LoVo (cell line): ENCODE results near the gene FSCN2.
A peak's percentile ranks its signal among the peaks of the same experiment; 100 is the strongest.

ENCODE experiments used
- DNase-seq: peaks from one replicate; pipeline ENCODE4 v3.0.0-alpha.2; 2016; ENCODE audit warnings: low spot score

The FSCN2 gene

DNA sequence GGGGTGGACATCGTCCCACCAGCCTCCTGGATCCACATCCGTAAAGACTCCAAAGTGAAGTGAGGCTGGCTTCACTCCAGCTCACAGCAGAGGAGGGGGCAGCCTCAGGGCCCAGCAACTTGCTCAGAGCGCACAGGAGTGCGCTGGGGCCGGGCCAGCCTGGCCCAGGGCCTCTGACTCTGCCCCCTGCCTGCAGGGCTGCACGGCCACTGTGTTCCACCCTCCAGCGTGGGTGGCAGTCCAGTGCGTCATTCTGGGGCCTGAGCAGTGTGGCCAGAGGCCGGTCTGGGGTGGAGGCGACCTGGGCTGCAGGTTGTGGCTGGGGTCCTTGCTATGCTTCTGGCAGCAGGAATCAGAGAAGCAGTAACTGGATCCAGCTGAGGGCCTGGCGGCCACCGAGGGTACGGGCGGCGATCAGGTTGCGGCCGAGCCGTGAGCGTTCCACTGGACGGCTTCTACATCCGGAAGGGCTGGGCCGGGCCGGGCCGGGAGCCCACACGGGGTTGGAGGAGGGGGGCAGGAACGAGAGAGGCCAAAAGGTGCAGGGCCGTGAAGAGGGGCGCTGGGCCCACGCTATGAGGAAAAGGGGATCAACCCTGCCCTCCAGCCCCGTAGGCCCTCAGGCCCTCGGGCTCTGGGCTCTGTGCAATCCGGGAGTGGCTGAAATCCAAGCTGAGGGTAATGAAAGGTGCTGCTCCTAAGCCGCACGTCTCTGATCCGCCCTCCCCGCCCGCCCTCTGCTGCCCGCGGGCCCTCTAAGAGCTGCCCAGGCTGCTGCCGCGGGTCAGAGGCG is at the start of gene FSCN2:
FSCN2 (plus strand) TSS at position 787 of the 793 bp plus-strand sequence. CDS start 155 bp downstream, outside the sequence.
- DNase-seq: no peak

DNA sequence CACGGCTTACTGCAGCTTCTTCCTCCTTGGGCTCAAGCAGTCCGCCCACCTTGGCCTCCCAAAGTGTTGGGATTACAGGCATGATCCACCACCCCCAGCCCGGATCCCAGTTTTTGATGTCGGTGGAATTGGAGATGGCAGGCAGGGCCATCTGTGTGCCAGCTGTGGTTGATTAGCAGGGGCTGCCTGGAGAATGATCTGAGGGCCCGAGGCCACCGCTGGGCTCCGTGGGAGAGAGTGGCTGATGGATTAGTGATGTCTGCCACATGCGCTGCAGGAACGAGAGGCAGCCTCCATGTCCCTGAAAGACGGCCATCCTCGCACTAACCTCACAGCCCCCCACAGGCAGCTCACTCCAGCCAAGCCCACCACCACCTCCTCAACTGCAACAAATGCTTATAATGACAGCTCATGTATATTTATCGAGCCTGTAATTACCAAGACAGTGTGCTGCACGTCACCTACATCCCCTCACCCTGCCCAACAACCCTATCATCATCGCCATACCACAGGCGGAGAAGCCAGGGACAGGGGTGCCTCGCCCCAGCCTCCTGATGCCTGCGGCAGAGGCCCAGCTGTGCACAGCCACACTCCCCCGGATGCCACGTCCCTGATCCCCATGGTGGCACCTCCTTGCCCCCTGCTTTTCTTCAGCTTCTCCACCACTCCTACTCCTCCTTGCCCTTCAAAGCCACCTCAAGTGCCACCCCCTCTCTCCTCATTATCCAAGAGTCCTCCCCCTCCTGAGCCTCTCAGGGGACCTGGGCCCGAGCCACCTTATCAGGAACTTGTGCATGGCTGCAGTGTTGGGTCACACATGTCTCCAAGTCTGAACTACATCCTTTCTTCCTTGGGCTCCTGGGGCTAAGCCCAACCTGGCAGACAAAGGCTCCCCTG is 48.8 kb upstream of the FSCN2 start:
- DNase-seq: no peak

- DNase-seq: no peak
These were observed 47.8 kb upstream of the FSCN2 start for GRCh38 chr17:81480140-81481072.

DNA sequence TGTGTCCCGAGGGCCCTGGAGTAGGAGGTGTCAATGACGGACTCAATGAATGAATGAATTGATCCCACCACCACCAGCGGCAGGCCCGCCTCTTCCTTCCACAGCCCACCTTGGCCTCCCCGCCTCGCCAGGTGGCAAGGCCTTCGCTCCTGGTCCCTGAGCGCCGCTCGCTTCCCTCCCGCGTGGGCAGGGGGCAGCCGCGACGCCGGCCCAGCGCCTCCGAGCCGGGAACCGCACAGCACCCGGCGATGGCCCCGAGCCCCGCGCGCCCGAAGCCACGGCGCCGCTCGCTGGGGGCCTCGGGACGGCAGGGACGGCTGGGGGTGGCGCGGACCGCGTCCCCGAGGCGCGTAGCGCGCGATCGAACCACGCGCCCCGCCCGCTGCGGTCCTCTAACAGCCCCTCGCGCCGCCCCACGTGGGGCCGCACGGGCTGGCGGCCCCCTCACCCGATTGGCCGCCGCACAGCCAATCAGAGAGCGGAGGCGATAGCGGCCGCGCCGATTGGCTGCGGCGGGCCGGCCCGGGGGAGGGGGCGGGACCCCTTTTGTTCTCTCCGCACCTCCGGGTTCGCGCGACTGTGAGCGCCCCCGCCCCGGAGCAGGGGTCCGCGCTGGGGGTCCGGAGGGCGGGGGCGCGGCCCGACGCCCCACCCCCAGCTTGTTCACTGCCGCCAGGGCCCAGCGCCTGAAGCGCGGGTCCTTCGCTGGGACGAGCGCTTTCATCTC is 46.9 kb upstream of the FSCN2 start:
- DNase-seq: no peak

- DNase-seq: no peak
These were observed 46.2 kb upstream of the FSCN2 start for GRCh38 chr17:81481815-81482505.

GRCh38 chr17:81482673-81483072 is 45.5 kb upstream of the FSCN2 start:
- DNase-seq: no peak

DNA sequence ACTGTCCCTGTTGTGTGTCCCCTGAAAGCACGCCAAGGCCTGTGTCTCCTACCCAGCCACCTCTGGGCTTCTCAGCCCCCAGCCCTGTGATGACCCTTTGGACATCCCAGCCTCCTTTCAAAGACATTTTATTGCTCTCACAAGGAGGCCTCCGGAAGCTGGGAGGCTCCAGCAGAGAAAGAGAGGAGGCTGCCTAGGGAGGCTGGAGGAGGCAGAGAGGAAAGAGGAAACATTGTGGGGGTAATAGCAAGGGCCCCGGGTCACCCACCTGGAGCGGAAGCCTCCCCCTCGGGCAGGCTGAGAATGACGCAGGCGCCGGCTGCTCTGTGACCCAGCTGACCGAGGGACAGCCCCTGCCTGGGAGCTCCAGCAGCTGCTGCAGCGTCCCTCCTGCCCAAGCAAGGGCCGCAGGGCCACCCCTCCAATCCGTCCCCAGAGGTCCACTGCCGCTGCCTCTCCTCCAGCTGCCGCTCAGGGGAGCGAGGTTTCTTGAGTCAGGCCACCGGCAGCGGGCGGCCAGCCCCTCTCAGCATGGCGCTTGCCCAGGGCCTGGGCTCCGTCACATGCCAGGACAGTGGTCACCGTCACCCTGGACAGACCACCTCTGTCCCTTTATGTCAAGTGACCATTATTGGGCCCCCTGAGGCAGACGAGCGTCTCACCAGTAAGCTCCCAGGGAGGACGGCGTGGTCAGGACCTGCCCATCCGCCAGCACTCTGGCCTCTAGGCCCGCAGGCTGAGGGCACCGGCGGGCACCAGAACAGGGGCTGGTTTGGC is 44.9 kb upstream of the FSCN2 start:
- no peak for DNase-seq

- no peak for DNase-seq
These were observed 44.3 kb upstream of the FSCN2 start for GRCh38 chr17:81483862-81484194.

GRCh38 chr17:81484195-81484979 is 43.8 kb upstream of the FSCN2 start:
- peak; percentile 84 for DNase-seq

DNA sequence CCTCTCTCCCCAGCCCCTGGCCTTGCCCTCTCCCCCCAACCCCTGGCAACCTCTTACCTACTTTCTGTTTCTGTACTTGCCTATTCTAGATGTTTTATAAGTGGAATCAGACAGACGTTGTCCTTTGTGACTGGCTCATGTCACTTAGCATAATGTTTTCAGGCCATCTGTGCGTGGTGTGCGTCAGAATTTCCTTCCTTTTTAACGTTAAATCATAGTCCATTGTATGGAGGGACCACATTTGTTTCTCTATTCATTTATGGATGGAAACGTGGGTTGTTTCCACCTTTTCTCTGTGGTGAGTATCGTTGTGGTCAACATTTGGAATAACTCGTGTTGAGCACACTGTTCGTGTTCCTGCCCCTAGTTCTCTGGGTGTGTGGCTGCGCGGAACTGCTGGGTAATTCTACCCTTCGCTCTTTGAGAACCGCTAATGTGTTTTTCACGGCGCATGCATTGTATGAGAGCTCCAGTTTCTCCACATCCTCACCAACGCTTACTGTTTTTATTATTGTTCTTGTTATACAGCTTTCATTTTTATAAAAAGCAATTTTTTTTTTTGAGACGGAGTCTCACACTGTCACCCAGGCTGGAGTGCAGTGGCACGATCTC is 41.9 kb upstream of the FSCN2 start:
- no peak for DNase-seq

DNA sequence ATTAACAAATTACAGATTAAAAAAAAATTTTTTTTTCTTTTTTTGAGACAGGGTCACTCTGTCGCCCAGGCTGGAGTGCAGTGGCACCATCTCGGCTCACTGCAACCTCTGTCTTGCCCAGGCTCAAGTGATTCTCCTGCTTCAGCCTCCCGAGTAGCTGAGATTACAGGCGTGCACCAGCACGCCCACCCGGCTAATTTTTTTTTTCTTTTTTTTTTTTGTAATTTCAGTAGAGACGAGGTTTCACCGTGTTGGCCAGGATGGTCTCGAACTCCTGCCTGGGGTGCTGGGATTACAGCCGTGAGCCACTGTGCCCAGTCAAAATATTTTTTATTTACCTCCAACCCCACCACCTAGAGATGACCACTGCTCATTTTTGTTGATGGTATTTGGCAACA is 41.1 kb upstream of the FSCN2 start:
- no peak for DNase-seq

DNA sequence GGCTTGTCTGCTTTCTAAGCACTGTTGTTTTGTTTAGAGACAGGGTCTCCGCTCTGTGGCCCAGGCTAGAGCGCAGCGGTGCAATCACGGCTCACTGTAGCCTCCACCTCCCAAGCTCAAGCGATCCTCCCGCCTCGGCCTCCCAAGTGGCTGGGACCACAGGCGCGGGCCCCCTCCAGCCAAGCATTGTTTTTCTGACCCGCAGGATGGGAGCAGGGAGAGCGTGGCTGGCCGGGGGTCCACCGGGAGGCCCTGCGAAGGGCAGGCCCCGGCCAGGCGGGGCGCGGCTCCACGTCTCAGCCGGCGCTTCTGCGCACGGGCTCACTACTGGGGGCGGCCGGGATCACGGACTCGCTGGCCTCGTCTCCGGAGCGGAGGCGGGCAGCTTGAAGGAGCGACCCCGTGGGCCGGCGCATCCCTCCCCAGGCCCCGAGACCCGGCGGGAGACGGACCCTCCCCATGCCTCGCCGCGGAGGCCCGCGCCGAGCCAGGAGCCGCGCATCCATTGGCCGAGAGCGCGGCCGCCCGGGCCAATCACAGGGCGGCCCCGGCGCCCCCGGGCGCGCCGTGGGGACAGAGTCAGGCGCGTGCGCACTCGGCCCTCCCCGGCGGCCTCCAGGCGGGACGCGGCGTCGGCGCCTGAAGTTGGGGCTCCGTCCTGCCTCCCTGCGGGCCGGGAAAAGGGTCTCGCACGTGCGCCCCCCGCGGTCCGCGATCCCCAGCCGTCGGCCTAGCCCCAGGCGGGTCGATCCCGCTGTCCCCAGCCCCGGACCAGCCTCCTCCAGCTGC is 40.5 kb upstream of the FSCN2 start:
- peak; percentile 86 for DNase-seq

GRCh38 chr17:81488276-81488860 is 39.8 kb upstream of the FSCN2 start:
- no peak for DNase-seq

GRCh38 chr17:81489012-81489997 is 38.9 kb upstream of the FSCN2 start:
- DNase-seq: no peak

DNA sequence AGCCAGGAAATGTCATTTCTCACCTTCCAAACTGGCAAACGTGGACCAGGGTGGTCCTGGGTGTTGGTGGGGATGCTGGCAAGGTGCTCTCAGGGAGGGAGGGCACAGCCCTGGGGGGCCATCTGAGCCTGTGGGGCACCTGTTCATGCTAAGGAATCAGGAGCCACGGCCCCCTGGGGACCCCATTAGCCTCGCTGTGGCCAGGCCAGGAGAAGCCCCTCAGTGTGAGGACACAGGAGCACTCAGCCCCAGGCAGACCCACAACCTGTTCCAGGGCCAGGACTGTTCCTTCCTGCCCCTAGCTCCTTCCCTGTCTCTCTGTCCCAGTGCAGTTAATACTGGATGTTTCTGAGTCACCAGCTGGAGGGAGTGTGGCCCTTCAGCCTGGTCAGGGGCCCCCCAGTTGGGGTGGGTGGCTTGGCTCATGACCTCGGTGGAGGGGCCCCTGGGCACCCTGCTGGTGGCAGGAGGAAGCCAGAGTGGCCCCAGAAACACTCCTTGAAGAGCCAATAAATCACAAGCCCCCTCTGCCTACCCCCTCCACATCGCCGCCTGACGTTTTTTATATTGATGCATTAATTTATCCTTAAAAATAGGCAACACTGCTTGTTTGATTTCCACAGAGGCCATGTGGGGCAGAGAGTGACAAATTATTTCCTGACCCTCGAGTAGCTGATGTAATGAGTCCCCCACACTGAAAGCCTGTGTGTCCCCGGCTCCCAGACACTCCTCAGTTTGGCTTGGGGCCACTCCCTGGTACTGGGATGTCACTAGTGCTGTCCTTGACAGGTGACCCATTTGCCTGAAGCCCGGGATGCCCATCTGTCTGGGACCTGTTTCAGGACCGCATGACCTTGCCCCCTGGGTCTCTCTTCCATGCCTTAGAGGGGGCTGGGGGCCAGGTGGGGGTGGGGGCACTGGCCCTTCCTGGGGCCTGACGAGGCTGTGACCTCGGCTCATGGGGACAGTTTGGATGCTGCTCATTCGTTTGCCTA is 37.9 kb upstream of the FSCN2 start:
- no peak for DNase-seq
